Measurements from ENCODE around the gene IFI27.
"Not testable (repeated sequence)": the region's sequence is repeated elsewhere in the genome, so short reads cannot be mapped to it uniquely, and the experiment has no call there.

The IFI27 gene

DNA sequence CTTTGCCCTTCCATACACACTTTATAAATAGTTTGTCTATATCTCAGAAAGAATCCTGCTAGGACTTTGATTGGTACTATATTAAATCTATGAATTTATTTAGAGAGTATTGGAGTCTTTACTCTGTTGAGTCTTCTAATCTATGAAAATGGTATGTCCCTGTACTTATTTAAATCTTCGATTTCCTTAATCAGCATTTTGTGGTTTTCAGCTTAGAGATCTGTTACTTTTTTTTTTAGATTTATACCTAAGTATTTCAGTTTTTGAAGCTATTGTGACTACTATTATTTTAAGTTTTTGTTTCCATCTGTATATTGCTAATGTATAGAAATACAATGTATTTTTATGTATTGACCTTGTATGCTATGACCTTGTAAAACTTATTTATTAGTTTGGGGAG is 32.3 kb downstream of the IFI27 start:
- Histone ChIP-seq H3K9ac (ENCODE audit: low read length in 5 of 5) (no peak overlapping the region), H3K36me3 (ENCODE audit: control insufficient read depth in 5 of 5, insufficient read depth in 5 of 5, low read length in 5 of 5) (no peaks in the 10 kb centered on the region), H3K27me3 (ENCODE audit: control insufficient read depth in 5 of 5, insufficient read depth in 4 of 5, low read length in 5 of 5) (peaks cover 0 to 15% (median 5%) of the 10 kb centered on the region in 5 donors), H3K9me3 (ENCODE audit: control insufficient read depth in 5 of 5, low read length in 5 of 5) (no peaks in the 10 kb centered on the region), H3K27ac (ENCODE audit: low read depth, low read length) (no peak overlapping the region), H3K4me3 (ENCODE audit: low read depth in 1 of 5, low read length in 5 of 5) (no peak overlapping the region), H3K4me1 (ENCODE audit: control insufficient read depth in 5 of 5, insufficient read depth in 5 of 5, low read length in 5 of 5) (peaks cover 0 to 4% (median 3%) of the 10 kb centered on the region in 5 donors)

DNA sequence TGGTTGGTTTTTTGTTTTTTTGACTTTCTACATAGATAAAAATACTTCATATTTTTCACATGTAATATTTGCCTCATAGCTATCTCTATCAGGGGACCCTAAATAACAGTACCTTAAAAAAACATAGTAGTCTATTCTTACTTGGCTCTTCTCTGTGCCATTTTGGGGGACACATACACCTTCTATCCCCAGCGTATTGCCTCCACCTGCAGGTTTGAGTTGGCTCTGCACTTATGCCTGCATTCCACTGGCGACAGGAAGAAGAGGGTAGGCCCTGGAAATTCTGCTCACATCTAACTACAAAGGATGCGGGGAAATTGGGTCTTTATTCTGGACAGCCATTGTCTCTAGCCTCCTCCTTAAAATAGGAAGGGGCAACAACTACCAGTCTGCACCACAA is 32.7 kb downstream of the IFI27 start:
- no peaks in the 10 kb centered on the region for H3K9me3 ChIP-seq (ENCODE audit: control insufficient read depth in 5 of 5, low read length in 5 of 5)
- H3K4me3 ChIP-seq (ENCODE audit: low read depth in 1 of 5, low read length in 5 of 5) = no peak overlapping the region
- H3K27ac ChIP-seq (ENCODE audit: low read depth, low read length) = no peak overlapping the region
- H3K36me3 ChIP-seq (ENCODE audit: control insufficient read depth in 5 of 5, insufficient read depth in 5 of 5, low read length in 5 of 5) = no peaks in the 10 kb centered on the region
- H3K4me1 ChIP-seq (ENCODE audit: control insufficient read depth in 5 of 5, insufficient read depth in 5 of 5, low read length in 5 of 5) = peaks cover 0 to 4% (median 3%) of the 10 kb centered on the region in 5 donors
- no peak overlapping the region for H3K9ac ChIP-seq (ENCODE audit: low read length in 5 of 5)
- peaks cover 0 to 14% (median 5%) of the 10 kb centered on the region in 5 donors for H3K27me3 ChIP-seq (ENCODE audit: control insufficient read depth in 5 of 5, insufficient read depth in 4 of 5, low read length in 5 of 5)

DNA sequence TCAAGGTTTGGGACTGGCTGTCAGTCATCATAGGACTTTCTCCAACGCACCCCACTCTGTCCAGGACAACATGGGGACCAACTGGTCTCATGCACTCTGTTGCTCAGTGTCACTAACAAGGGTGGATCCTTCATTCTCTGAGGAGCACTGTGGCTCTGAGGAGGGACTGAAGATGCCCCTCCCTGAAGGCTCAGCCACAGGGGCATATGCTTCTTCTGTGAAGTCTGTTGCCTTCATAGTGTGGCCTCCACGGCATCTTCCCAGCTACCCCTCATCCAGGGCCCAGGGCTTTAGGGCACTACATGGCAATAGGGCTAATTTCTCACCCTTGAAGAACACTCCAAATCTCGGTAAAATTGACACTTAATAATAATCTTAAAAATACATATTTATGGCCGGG is 33.2 kb downstream of the IFI27 start:
- Histone ChIP-seq H3K9ac (ENCODE audit: low read length in 5 of 5) (no peak overlapping the region), H3K4me1 (ENCODE audit: control insufficient read depth in 5 of 5, insufficient read depth in 5 of 5, low read length in 5 of 5) (peaks cover 0 to 4% (median 3%) of the 10 kb centered on the region in 5 donors), H3K4me3 (ENCODE audit: low read depth in 1 of 5, low read length in 5 of 5) (no peak overlapping the region), H3K9me3 (ENCODE audit: control insufficient read depth in 5 of 5, low read length in 5 of 5) (no peaks in the 10 kb centered on the region), H3K27me3 (ENCODE audit: control insufficient read depth in 5 of 5, insufficient read depth in 4 of 5, low read length in 5 of 5) (peaks cover 0 to 10% (median 2%) of the 10 kb centered on the region in 5 donors), H3K27ac (ENCODE audit: low read depth, low read length) (no peak overlapping the region), H3K36me3 (ENCODE audit: control insufficient read depth in 5 of 5, insufficient read depth in 5 of 5, low read length in 5 of 5) (no peaks in the 10 kb centered on the region)

DNA sequence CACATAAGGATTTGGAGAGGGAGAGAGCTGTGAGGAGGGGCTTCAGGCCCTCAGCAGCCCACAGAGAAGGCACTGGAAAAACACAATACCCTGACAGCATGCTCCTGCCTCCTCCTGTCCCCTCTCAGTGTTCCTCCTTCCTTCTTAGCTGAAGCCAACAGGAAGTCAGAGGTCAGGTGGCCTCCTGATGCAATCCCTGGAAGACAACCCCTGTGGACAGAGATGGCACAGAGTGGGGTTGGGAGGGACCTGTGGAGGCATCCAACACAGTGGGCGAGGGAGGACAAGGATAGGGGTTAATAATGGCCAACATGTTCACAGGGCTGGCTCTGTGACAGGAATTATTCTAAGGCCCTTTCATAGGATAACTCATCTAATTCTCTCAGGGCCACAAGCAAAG is 34.2 kb downstream of the IFI27 start:
- no peaks in the 10 kb centered on the region for H3K36me3 ChIP-seq (ENCODE audit: control insufficient read depth in 5 of 5, insufficient read depth in 5 of 5, low read length in 5 of 5)
- no peak overlapping the region for H3K4me3 ChIP-seq (ENCODE audit: low read depth in 1 of 5, low read length in 5 of 5)
- no peak overlapping the region for H3K9ac ChIP-seq (ENCODE audit: low read length in 5 of 5)
- no peak overlapping the region for H3K27ac ChIP-seq (ENCODE audit: low read depth, low read length)
- H3K27me3 ChIP-seq (ENCODE audit: control insufficient read depth in 5 of 5, insufficient read depth in 4 of 5, low read length in 5 of 5) = peaks cover 0 to 5% (median 0%) of the 10 kb centered on the region in 5 donors
- H3K4me1 ChIP-seq (ENCODE audit: control insufficient read depth in 5 of 5, insufficient read depth in 5 of 5, low read length in 5 of 5) = peaks cover 0 to 4% (median 3%) of the 10 kb centered on the region in 5 donors
- no peaks in the 10 kb centered on the region for H3K9me3 ChIP-seq (ENCODE audit: control insufficient read depth in 5 of 5, low read length in 5 of 5)

DNA sequence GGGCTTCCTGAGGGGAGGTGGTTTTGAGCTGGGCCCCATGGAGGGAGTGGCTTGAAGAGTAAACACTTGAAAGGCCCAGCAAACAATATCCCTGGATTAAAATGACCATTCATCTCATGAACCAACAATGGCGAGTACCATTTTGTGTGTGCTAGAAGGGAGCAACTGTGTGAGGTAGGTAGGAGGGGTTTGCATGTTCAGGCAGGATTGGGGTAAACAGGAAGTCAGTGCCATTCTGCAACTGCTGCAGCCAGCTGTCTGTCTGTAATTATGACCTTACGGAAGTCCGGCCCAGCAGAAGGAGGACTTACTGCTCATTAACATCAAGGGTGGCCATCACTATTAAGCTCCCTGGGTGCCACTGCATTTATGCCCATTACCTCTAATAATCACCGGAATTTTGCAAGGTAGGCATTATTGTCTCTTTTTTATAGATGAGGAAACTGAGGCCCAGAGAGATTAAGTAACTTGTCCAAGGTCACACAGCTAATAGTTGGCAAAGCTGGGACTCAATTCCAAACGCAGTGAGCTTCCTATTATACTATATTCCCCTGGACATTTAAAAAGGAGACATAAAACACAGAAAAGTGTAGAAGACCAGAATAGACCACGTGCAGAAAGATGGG is 35.5 kb downstream of the IFI27 start:
- H3K9me3 ChIP-seq (ENCODE audit: control insufficient read depth in 5 of 5, low read length in 5 of 5) = no peaks in the 10 kb centered on the region
- H3K4me3 ChIP-seq (ENCODE audit: low read depth in 1 of 5, low read length in 5 of 5) = no peak overlapping the region
- no peak overlapping the region for H3K27ac ChIP-seq (ENCODE audit: low read depth, low read length)
- no peak overlapping the region for H3K9ac ChIP-seq (ENCODE audit: low read length in 5 of 5)
- peaks cover 0 to 4% (median 3%) of the 10 kb centered on the region in 5 donors for H3K4me1 ChIP-seq (ENCODE audit: control insufficient read depth in 5 of 5, insufficient read depth in 5 of 5, low read length in 5 of 5)
- no peaks in the 10 kb centered on the region for H3K27me3 ChIP-seq (ENCODE audit: control insufficient read depth in 5 of 5, insufficient read depth in 4 of 5, low read length in 5 of 5)
- H3K36me3 ChIP-seq (ENCODE audit: control insufficient read depth in 5 of 5, insufficient read depth in 5 of 5, low read length in 5 of 5) = no peaks in the 10 kb centered on the region

DNA sequence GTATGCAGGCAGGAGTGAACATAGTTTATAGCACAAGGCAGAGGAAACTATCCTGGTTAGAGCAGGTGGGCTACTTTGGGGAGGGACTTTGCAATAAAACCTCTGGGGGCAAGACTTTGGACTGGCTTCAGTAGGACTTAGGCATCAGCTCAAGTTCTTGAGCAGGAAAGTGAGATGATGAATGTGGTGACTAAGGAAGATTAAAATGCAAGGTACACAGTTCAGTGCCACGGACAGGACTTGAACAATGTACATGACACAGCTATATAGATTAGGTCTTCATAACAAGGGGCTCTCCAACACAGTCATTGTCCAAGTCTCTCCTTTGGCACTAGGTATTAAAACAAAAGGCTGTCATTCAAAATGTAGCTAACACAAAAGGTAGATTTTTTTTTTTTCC is 42.1 kb downstream of the IFI27 start:
- Histone ChIP-seq H3K27ac (ENCODE audit: low read depth, low read length) (no peak overlapping the region), H3K9ac (ENCODE audit: low read length in 5 of 5) (no peak overlapping the region), H3K27me3 (ENCODE audit: control insufficient read depth in 5 of 5, insufficient read depth in 4 of 5, low read length in 5 of 5) (peaks cover 0 to 7% (median 3%) of the 10 kb centered on the region in 5 donors), H3K4me3 (ENCODE audit: low read depth in 1 of 5, low read length in 5 of 5) (no peak overlapping the region), H3K9me3 (ENCODE audit: control insufficient read depth in 5 of 5, low read length in 5 of 5) (no peaks in the 10 kb centered on the region), H3K4me1 (ENCODE audit: control insufficient read depth in 5 of 5, insufficient read depth in 5 of 5, low read length in 5 of 5) (no peaks in the 10 kb centered on the region), H3K36me3 (ENCODE audit: control insufficient read depth in 5 of 5, insufficient read depth in 5 of 5, low read length in 5 of 5) (no peaks in the 10 kb centered on the region)

DNA sequence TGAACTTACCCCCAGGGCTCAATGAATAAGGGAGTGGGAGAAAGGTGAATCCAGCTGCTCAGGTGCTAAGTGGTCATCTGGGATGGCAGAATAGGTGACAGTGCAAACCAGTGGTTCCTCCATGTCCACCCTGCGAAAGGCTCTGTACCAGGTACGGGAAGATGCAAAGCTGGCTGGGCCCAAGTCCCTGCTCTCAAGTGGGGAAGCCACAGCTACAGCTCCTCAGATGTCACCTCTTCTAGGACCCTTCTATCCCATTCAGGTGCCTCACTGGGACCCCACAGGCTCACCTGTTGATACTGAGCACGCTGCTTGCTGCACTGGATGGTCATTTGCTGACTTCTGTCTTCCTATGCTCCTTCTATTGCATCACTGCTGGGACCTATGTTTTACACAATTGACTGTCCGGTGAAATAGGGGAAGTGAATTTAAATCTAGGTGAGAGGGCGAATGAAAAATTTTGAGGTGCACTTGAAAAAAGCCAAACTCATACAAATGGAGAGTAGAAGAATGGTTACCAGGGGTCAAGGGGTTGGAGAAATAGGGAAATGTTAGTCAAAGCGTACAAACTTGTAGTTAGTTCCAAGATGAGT is 43.3 kb downstream of the IFI27 start:
- Histone ChIP-seq H3K4me1 (ENCODE audit: control insufficient read depth in 5 of 5, insufficient read depth in 5 of 5, low read length in 5 of 5) (no peaks in the 10 kb centered on the region), H3K9me3 (ENCODE audit: control insufficient read depth in 5 of 5, low read length in 5 of 5) (no peaks in the 10 kb centered on the region), H3K27ac (ENCODE audit: low read depth, low read length) (no peak overlapping the region), H3K9ac (ENCODE audit: low read length in 5 of 5) (no peak overlapping the region), H3K27me3 (ENCODE audit: control insufficient read depth in 5 of 5, insufficient read depth in 4 of 5, low read length in 5 of 5) (peaks cover 0 to 10% (median 3%) of the 10 kb centered on the region in 5 donors), H3K36me3 (ENCODE audit: control insufficient read depth in 5 of 5, insufficient read depth in 5 of 5, low read length in 5 of 5) (no peaks in the 10 kb centered on the region), H3K4me3 (ENCODE audit: low read depth in 1 of 5, low read length in 5 of 5) (no peak overlapping the region)

DNA sequence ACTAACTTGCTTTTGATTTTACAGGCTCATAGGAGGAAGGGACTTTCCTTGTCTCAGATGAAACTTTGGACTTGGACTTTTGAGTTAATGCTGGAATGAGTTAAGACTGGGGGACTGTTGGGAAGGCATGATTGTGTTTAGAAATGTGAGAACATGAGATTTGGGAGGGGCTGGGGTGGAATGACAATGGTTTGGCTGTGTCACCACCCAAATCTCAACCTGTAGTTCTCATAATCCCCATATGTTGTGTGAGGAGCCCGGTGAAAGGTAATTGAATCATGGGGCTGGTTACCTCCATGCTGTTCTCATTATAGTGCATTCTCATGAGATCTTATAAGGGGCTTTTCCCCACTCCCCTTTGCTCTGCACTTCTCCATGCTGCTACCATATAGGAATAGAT is 45.6 kb downstream of the IFI27 start:
- not testable (repeated sequence) for H3K4me1 ChIP-seq (ENCODE audit: control insufficient read depth in 5 of 5, insufficient read depth in 5 of 5, low read length in 5 of 5); H3K27ac ChIP-seq (ENCODE audit: low read depth, low read length); H3K36me3 ChIP-seq (ENCODE audit: control insufficient read depth in 5 of 5, insufficient read depth in 5 of 5, low read length in 5 of 5); H3K9ac ChIP-seq (ENCODE audit: low read length in 5 of 5); H3K9me3 ChIP-seq (ENCODE audit: control insufficient read depth in 5 of 5, low read length in 5 of 5); H3K4me3 ChIP-seq (ENCODE audit: low read depth in 1 of 5, low read length in 5 of 5)
- peaks cover 0 to 10% (median 3%) of the 10 kb centered on the region in 5 donors for H3K27me3 ChIP-seq (ENCODE audit: control insufficient read depth in 5 of 5, insufficient read depth in 4 of 5, low read length in 5 of 5)

DNA sequence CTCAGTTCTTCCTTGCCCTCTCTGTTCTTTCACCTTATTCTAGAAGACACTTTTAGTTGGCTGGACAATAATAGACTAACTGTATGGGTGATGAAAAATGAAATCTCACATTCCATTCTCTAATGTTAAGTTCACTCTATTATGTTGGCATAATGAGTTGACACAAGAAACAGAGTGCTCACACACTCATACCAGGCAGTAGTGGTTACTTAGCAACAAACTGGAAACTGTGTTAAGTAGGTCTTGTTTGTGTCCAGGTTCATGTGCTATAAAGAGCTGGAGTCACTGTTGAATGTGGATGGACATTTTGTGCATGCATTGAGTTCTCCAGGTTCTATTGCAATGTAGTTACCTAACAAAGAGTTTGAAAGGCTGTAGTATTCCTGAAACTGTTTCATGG is 46.7 kb downstream of the IFI27 start:
- H3K36me3 ChIP-seq (ENCODE audit: control insufficient read depth in 5 of 5, insufficient read depth in 5 of 5, low read length in 5 of 5) = no peaks in the 10 kb centered on the region
- H3K4me3 ChIP-seq (ENCODE audit: low read depth in 1 of 5, low read length in 5 of 5) = no peak overlapping the region
- no peak overlapping the region for H3K27ac ChIP-seq (ENCODE audit: low read depth, low read length)
- no peak overlapping the region for H3K9ac ChIP-seq (ENCODE audit: low read length in 5 of 5)
- peaks cover 0 to 10% (median 3%) of the 10 kb centered on the region in 5 donors for H3K27me3 ChIP-seq (ENCODE audit: control insufficient read depth in 5 of 5, insufficient read depth in 4 of 5, low read length in 5 of 5)
- peaks cover 0 to 4% (median 0%) of the 10 kb centered on the region in 5 donors for H3K4me1 ChIP-seq (ENCODE audit: control insufficient read depth in 5 of 5, insufficient read depth in 5 of 5, low read length in 5 of 5)
- H3K9me3 ChIP-seq (ENCODE audit: control insufficient read depth in 5 of 5, low read length in 5 of 5) = no peaks in the 10 kb centered on the region

DNA sequence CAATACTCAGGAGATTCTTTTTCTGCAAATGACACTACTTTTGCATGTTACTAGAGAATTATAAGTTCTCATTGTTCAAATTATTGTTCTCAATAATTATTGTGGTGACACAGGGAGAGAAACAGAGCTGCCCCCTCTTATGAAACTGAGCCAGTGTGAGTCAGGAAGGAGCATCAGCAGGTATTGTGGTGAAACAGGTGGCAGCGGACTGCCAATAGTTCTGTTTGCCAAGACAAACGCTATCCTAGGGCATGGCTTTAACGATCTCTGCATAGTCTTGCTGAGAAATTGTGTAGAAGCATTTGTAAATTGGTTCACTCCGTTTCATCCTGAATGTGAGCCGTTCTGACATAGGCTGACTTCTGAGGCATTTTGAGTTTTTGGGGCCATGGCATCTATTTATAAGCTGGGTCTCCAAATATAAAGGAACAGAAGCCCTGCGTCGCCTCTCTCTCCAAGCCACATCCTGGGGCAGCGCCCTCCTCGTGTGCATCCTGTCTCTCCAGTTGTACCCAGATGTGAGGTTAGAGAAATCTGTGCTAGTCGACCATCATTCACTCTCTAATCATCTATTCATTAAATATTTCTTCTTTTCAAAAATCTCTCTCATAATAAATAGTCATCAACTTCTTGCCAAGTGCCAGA is 47.8 kb downstream of the IFI27 start:
- no peak overlapping the region for H3K9ac ChIP-seq (ENCODE audit: low read length in 5 of 5)
- H3K4me1 ChIP-seq (ENCODE audit: control insufficient read depth in 5 of 5, insufficient read depth in 5 of 5, low read length in 5 of 5) = peaks cover 0 to 4% (median 0%) of the 10 kb centered on the region in 5 donors
- no peak overlapping the region for H3K4me3 ChIP-seq (ENCODE audit: low read depth in 1 of 5, low read length in 5 of 5)
- no peak overlapping the region for H3K27ac ChIP-seq (ENCODE audit: low read depth, low read length)
- H3K27me3 ChIP-seq (ENCODE audit: control insufficient read depth in 5 of 5, insufficient read depth in 4 of 5, low read length in 5 of 5) = peaks cover 0 to 5% (median 0%) of the 10 kb centered on the region in 5 donors
- H3K9me3 ChIP-seq (ENCODE audit: control insufficient read depth in 5 of 5, low read length in 5 of 5) = no peaks in the 10 kb centered on the region
- H3K36me3 ChIP-seq (ENCODE audit: control insufficient read depth in 5 of 5, insufficient read depth in 5 of 5, low read length in 5 of 5) = no peaks in the 10 kb centered on the region

Data from subcutaneous abdominal adipose tissue (tissue), 5 donors.